Activated naive CD8-positive, alpha-beta T cell (primary cell): ENCODE measurements around the gene OOSP3.
"Not testable (repeated sequence)": the region's sequence is repeated elsewhere in the genome, so short reads cannot be mapped to it uniquely, and the experiment has no call there.

Source experiments
- H3K27ac Mint-ChIP-seq: one replicate; pipeline ENCODE4 v1.8.0; 2021; ENCODE audit warnings: mixed read lengths
- H3K27me3 Mint-ChIP-seq: one replicate; pipeline ENCODE4 v1.8.0; 2021; ENCODE audit warnings: mixed read lengths
- H3K36me3 Mint-ChIP-seq: one replicate; pipeline ENCODE4 v1.8.0; 2021; ENCODE audit warnings: mixed read lengths
- H3K4me1 Mint-ChIP-seq: one replicate; pipeline ENCODE4 v1.8.0; 2021; ENCODE audit warnings: low read depth, mixed read lengths
- H3K4me3 Mint-ChIP-seq: one replicate; pipeline ENCODE4 v1.8.0; 2021; ENCODE audit warnings: mild to moderate bottlenecking, mixed read lengths
- H3K9me3 Mint-ChIP-seq: one replicate; pipeline ENCODE4 v1.8.0; 2021; ENCODE audit warnings: low read depth, mixed read lengths

OOSP3 gene

GRCh38 chr11:59862252-59862651 lies 16.3 kb upstream of the OOSP3 start:
- Mint-ChIP-seq H3K27me3 (peaks cover 11% of the 10 kb centered on the region), H3K27ac (no peak overlapping the region), H3K4me1 (peaks cover 14% of the 10 kb centered on the region), H3K36me3 (no peaks in the 10 kb centered on the region), H3K4me3 (no peak overlapping the region), H3K9me3 (no peaks in the 10 kb centered on the region)

- Mint-ChIP-seq H3K27ac (no peak overlapping the region), H3K4me3 (no peak overlapping the region), H3K4me1 (no peaks in the 10 kb centered on the region), H3K9me3 (no peaks in the 10 kb centered on the region), H3K36me3 (no peaks in the 10 kb centered on the region), H3K27me3 (peaks cover 10% of the 10 kb centered on the region)
Measured at GRCh38 chr11:59865031-59865430, 13.6 kb upstream of the OOSP3 start.

- no peaks in the 10 kb centered on the region for H3K36me3 Mint-ChIP-seq
- H3K9me3 Mint-ChIP-seq, result peaks cover 10% of the 10 kb centered on the region
- no peak within 1 kb of the TSS for H3K4me3 Mint-ChIP-seq
- no peaks in the 10 kb centered on the region for H3K4me1 Mint-ChIP-seq
- H3K27me3 Mint-ChIP-seq, result peaks cover 10% of the 10 kb centered on the region
- H3K27ac Mint-ChIP-seq, result no peak within 1 kb of the TSS
Measured at GRCh38 chr11:59866397-59866796, 12.2 kb upstream of the OOSP3 start, which contains the start of gene TCN1. Gene TCN1, minus strand, starts transcription at chr11:59866487. Its CDS starts 17 bp downstream, at chr11:59866470.

GRCh38 chr11:59866836-59867235 lies 11.7 kb upstream of the OOSP3 start:
- H3K36me3 Mint-ChIP-seq, result no peaks in the 10 kb centered on the region
- no peaks in the 10 kb centered on the region for H3K4me1 Mint-ChIP-seq

GRCh38 chr11:59867946-59868345 lies 10.6 kb upstream of the OOSP3 start:
- Mint-ChIP-seq H3K36me3 (no peaks in the 10 kb centered on the region), H3K4me1 (no peaks in the 10 kb centered on the region), H3K4me3 (no peak overlapping the region), H3K27ac (no peak overlapping the region), H3K9me3 (peaks cover 15% of the 10 kb centered on the region), H3K27me3 (peaks cover 11% of the 10 kb centered on the region)

More at GRCh38 chr11:59866836-59867235, 11.7 kb upstream of the OOSP3 start:
- Mint-ChIP-seq H3K27ac (no peak overlapping the region), H3K27me3 (peaks cover 11% of the 10 kb centered on the region), H3K4me3 (no peak overlapping the region), H3K9me3 (peaks cover 14% of the 10 kb centered on the region)

- Mint-ChIP-seq H3K4me3 (no peak overlapping the region), H3K36me3 (no peaks in the 10 kb centered on the region), H3K9me3 (peaks cover 15% of the 10 kb centered on the region), H3K4me1 (no peaks in the 10 kb centered on the region), H3K27ac (no peak overlapping the region), H3K27me3 (peaks cover 7% of the 10 kb centered on the region)
Measured at GRCh38 chr11:59872076-59872475, 6.5 kb upstream of the OOSP3 start.

- Mint-ChIP-seq H3K9me3 (peaks cover 7% of the 10 kb centered on the region), H3K27ac (no peak overlapping the region), H3K36me3 (no peaks in the 10 kb centered on the region), H3K4me1 (no peaks in the 10 kb centered on the region), H3K4me3 (no peak overlapping the region), H3K27me3 (peaks cover 4% of the 10 kb centered on the region)
Measured at GRCh38 chr11:59875856-59876519, 2.6 kb upstream of the OOSP3 start.

GRCh38 chr11:59877325-59877724 lies 1.3 kb upstream of the OOSP3 start:
- Mint-ChIP-seq H3K9me3 (no peaks in the 10 kb centered on the region), H3K36me3 (no peaks in the 10 kb centered on the region), H3K4me3 (no peak overlapping the region), H3K27ac (no peak overlapping the region), H3K27me3 (peaks cover 3% of the 10 kb centered on the region), H3K4me1 (no peaks in the 10 kb centered on the region)

GRCh38 chr11:59877784-59878183 lies 798 bp upstream of the OOSP3 start:
- H3K27me3 Mint-ChIP-seq, result peaks cover 3% of the 10 kb centered on the region

GRCh38 chr11:59879567-59879966 lies 985 bp downstream of the OOSP3 start:
- no peaks in the 10 kb centered on the region for H3K4me1 Mint-ChIP-seq
- no peaks in the 10 kb centered on the region for H3K36me3 Mint-ChIP-seq
- H3K9me3 Mint-ChIP-seq, result no peaks in the 10 kb centered on the region
- H3K27me3 Mint-ChIP-seq, result peaks cover 3% of the 10 kb centered on the region
- no peak overlapping the region for H3K4me3 Mint-ChIP-seq
- H3K27ac Mint-ChIP-seq, result no peak overlapping the region

More at GRCh38 chr11:59877784-59878183, 798 bp upstream of the OOSP3 start:
- H3K4me1 Mint-ChIP-seq, result no peaks in the 10 kb centered on the region
- no peak overlapping the region for H3K4me3 Mint-ChIP-seq
- no peaks in the 10 kb centered on the region for H3K36me3 Mint-ChIP-seq
- no peak overlapping the region for H3K27ac Mint-ChIP-seq
- H3K9me3 Mint-ChIP-seq, result no peaks in the 10 kb centered on the region

GRCh38 chr11:59883597-59883996 lies 5.0 kb downstream of the OOSP3 start:
- Mint-ChIP-seq H3K4me1 (no peaks in the 10 kb centered on the region), H3K36me3 (peaks cover 3% of the 10 kb centered on the region), H3K9me3 (peaks cover 7% of the 10 kb centered on the region), H3K27me3 (peaks cover under 1% of the 10 kb centered on the region), H3K4me3 (no peak overlapping the region), H3K27ac (no peak overlapping the region)

GRCh38 chr11:59887156-59887555 lies 8.6 kb downstream of the OOSP3 start:
- not testable (repeated sequence) for H3K4me3 Mint-ChIP-seq, H3K36me3 Mint-ChIP-seq, H3K27ac Mint-ChIP-seq, H3K27me3 Mint-ChIP-seq, H3K4me1 Mint-ChIP-seq
- peaks cover 31% of the 10 kb centered on the region for H3K9me3 Mint-ChIP-seq

GRCh38 chr11:59891781-59892181 lies 13.2 kb downstream of the OOSP3 start:
- Mint-ChIP-seq H3K36me3 (peaks cover 10% of the 10 kb centered on the region), H3K9me3 (peaks cover 27% of the 10 kb centered on the region), H3K4me3 (no peak overlapping the region), H3K27me3 (peaks cover 9% of the 10 kb centered on the region), H3K27ac (no peak overlapping the region), H3K4me1 (no peaks in the 10 kb centered on the region)

- no peak overlapping the region for H3K27ac Mint-ChIP-seq
- H3K4me3 Mint-ChIP-seq, result no peak overlapping the region
Measured at GRCh38 chr11:59894616-59895015, 16.0 kb downstream of the OOSP3 start.

GRCh38 chr11:59898046-59898445 lies 19.5 kb downstream of the OOSP3 start:
- no peaks in the 10 kb centered on the region for H3K36me3 Mint-ChIP-seq
- no peak overlapping the region for H3K27ac Mint-ChIP-seq
- no peaks in the 10 kb centered on the region for H3K4me1 Mint-ChIP-seq
- no peaks in the 10 kb centered on the region for H3K9me3 Mint-ChIP-seq
- no peak overlapping the region for H3K4me3 Mint-ChIP-seq
- peaks cover 3% of the 10 kb centered on the region for H3K27me3 Mint-ChIP-seq

More at GRCh38 chr11:59894616-59895015, 16.0 kb downstream of the OOSP3 start:
- Mint-ChIP-seq H3K9me3 (peaks cover 13% of the 10 kb centered on the region), H3K27me3 (peaks cover 5% of the 10 kb centered on the region), H3K4me1 (no peaks in the 10 kb centered on the region), H3K36me3 (peaks cover 3% of the 10 kb centered on the region)

GRCh38 chr11:59898650-59899049 lies 20.1 kb downstream of the OOSP3 start:
- peaks cover 2% of the 10 kb centered on the region for H3K27me3 Mint-ChIP-seq
- no peaks in the 10 kb centered on the region for H3K36me3 Mint-ChIP-seq
- no peak overlapping the region for H3K27ac Mint-ChIP-seq
- H3K9me3 Mint-ChIP-seq, result no peaks in the 10 kb centered on the region
- no peaks in the 10 kb centered on the region for H3K4me1 Mint-ChIP-seq
- no peak overlapping the region for H3K4me3 Mint-ChIP-seq
